Neuronal stem cell (in vitro differentiated cells): ENCODE data around the gene SYNDIG1.

ENCODE experiments used
- DNase-seq: peaks from one replicate; pipeline ENCODE4 v3.0.0-alpha.2; 2013; ENCODE audit warnings: low spot score
- H2AFZ ChIP-seq: one replicate; pipeline ENCODE4 v1.6.1; 2013; ENCODE audit warnings: mild to moderate bottlenecking, low read length, inconsistent platforms
- H2AK5ac ChIP-seq: 2 replicates; pipeline ENCODE4 v1.6.1; 2013; ENCODE audit warnings: low read depth, mild to moderate bottlenecking, inconsistent platforms, low read length, moderate library complexity, mixed read lengths
- H2BK120ac ChIP-seq: 2 replicates; pipeline ENCODE4 v1.6.1; 2013; ENCODE audit warnings: low read depth, mild to moderate bottlenecking, inconsistent platforms, low read length, moderate library complexity, mixed read lengths
- H2BK12ac ChIP-seq: one replicate; pipeline ENCODE4 v1.6.1; 2013; ENCODE audit warnings: low read length, inconsistent platforms
- H2BK15ac ChIP-seq: 2 replicates; pipeline ENCODE4 v1.6.1; 2013; ENCODE audit warnings: mild to moderate bottlenecking, low read length, inconsistent platforms, mixed read lengths
- H2BK5ac ChIP-seq: one replicate; pipeline ENCODE4 v1.6.1; 2013; ENCODE audit warnings: inconsistent platforms, mild to moderate bottlenecking, low read length, moderate library complexity
- H3K14ac ChIP-seq: one replicate; pipeline ENCODE4 v1.6.1; 2013; ENCODE audit warnings: low read length, inconsistent platforms
- H3K18ac ChIP-seq: 2 replicates; pipeline ENCODE4 v1.6.1; 2013; ENCODE audit warnings: low read length, inconsistent platforms
- H3K23ac ChIP-seq: 2 replicates; pipeline ENCODE4 v1.6.1; 2013; ENCODE audit warnings: low read depth, mild to moderate bottlenecking, mixed read lengths, low read length, inconsistent platforms; ENCODE audit not compliant: poor library complexity
- H3K27ac ChIP-seq: replicated peaks from 3 replicates; pipeline ENCODE4 v1.5.1; 2013; ENCODE audit warnings: low read length, inconsistent platforms
- H3K27me3 ChIP-seq, 3 experiments: 2 replicates each; pipeline ENCODE4 v1.6.1; 2013; ENCODE audit warnings: low read length in 3 of 3, mild to moderate bottlenecking in 2 of 3, inconsistent platforms in 1 of 3, low read depth in 1 of 3, mixed read lengths in 1 of 3, moderate library complexity in 1 of 3; ENCODE audit not compliant: control insufficient read depth in 3 of 3, insufficient read depth in 3 of 3
- H3K36me3 ChIP-seq, 2 donors: replicated peaks in 1 of 2; 2 replicates each; pipeline ENCODE4 v1.6.1; 2013; ENCODE audit warnings: low read length in 2 of 2; ENCODE audit not compliant: control insufficient read depth in 2 of 2, insufficient read depth in 2 of 2
- H3K4ac ChIP-seq: 2 replicates; pipeline ENCODE4 v1.6.1; 2013; ENCODE audit warnings: inconsistent platforms, mild to moderate bottlenecking, low read length, moderate library complexity
- H3K4me1 ChIP-seq, 2 donors: 1 replicate in 1 of 2; 2 replicates in 1 of 2; pipeline ENCODE4 v1.6.1; 2013; ENCODE audit warnings: low read length in 2 of 2, low read depth in 1 of 2; ENCODE audit not compliant: control insufficient read depth in 2 of 2, insufficient read depth in 1 of 2
- H3K4me2 ChIP-seq: one replicate; pipeline ENCODE4 v1.6.1; 2013; ENCODE audit warnings: mild to moderate bottlenecking, low read length, inconsistent platforms; ENCODE audit not compliant: insufficient read depth, poor library complexity, severe bottlenecking
- H3K4me3 ChIP-seq, 2 donors: 2 replicates each; pipeline ENCODE4 v1.5.1; 2013; ENCODE audit warnings: low read length in 2 of 2, mild to moderate bottlenecking in 2 of 2, inconsistent platforms in 1 of 2, moderate library complexity in 1 of 2
- H3K79me1 ChIP-seq: one replicate; pipeline ENCODE4 v1.6.1; 2013; ENCODE audit warnings: low read depth, mild to moderate bottlenecking, inconsistent platforms, low read length, moderate library complexity
- H3K9ac ChIP-seq: one replicate; pipeline ENCODE4 v1.6.1; 2013; ENCODE audit warnings: mild to moderate bottlenecking, low read depth, low read length, inconsistent platforms; ENCODE audit not compliant: poor library complexity
- H3K9me3 ChIP-seq, 2 donors: replicated peaks in 1 of 2; 2 replicates each; pipeline versions ENCODE3 to v1.6.1; 2013; ENCODE audit warnings: low read length in 2 of 2, mild to moderate bottlenecking in 2 of 2, inconsistent platforms in 1 of 2, low read depth in 1 of 2, mixed read lengths in 1 of 2, moderate library complexity in 1 of 2; ENCODE audit not compliant: control insufficient read depth in 2 of 2, insufficient read depth in 1 of 2
- H4K8ac ChIP-seq: one replicate; pipeline ENCODE4 v1.6.1; 2013; ENCODE audit warnings: low read depth, mild to moderate bottlenecking, inconsistent platforms, low read length, moderate library complexity
- H4K91ac ChIP-seq: one replicate; pipeline ENCODE4 v1.6.1; 2013; ENCODE audit warnings: low read length, low read depth, mild to moderate bottlenecking, inconsistent platforms; ENCODE audit not compliant: poor library complexity
- WGBS, 2 donors: extraction: QIAGEN DNeasy Blood & Tissue Kit; methylation state at CpG; one replicate each; pipeline ENCODE4 v1.1.7; 2013; ENCODE audit warnings: missing lambda C conversion rate in 2 of 2, mixed read lengths in 1 of 2; ENCODE audit not compliant: insufficient read length in 2 of 2, insufficient replicate concordance in 1 of 2; ENCODE audit errors: extremely low coverage in 2 of 2; 5-methylcytosine and 5-hydroxymethylcytosine counted together

Gene SYNDIG1

DNA sequence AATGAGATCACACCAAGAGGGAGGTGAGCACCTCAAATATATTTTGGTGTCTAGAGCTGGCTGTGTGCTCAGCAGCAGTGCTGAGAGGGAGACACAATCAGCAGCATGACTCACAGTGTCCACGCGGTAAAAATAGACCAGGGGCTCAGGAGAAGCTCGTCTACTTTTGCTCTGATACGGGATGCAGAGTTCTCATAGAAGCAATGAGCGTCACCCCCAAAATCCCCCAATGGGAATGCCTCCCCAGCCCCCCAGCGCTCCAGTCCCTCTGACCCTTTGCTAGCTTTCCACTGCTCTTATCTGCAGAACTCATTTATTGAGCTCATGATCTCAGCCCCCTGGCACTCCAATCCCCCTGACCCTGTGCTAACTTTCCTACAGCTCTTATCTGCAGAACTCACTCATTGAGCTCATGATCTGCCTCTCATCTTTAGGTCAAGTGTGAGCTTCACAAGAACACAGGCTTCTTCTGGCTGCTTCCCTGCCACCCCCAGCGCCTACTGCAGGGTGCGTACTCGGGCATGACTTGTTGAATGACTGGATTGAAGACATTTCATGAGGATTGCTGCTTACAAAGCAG lies 34.0 kb downstream of the SYNDIG1 start:
- no peak overlapping the region for H2AFZ ChIP-seq
- H3K14ac ChIP-seq: no peak overlapping the region
- no peak overlapping the region for H3K9ac ChIP-seq
- H3K4me1 ChIP-seq: no peaks in the 10 kb centered on the region
- H4K91ac ChIP-seq: no peak overlapping the region
- H3K27ac ChIP-seq: no peak overlapping the region
- H2AK5ac ChIP-seq: no peak overlapping the region
- no peak overlapping the region for H2BK12ac ChIP-seq
- H3K4me3 ChIP-seq: no peak overlapping the region
- WGBS, 2 donors: no CpG with 5 or more reads among the region's 9 CpGs
- no peaks in the 10 kb centered on the region for H3K79me1 ChIP-seq
- DNase-seq: no peak
- H2BK5ac ChIP-seq: no peak overlapping the region
- no peak overlapping the region for H4K8ac ChIP-seq
- H3K27me3 ChIP-seq: no peaks in the 10 kb centered on the region
- no peaks in the 10 kb centered on the region for H3K9me3 ChIP-seq
- no peak overlapping the region for H2BK120ac ChIP-seq
- no peaks in the 10 kb centered on the region for H3K36me3 ChIP-seq
- no peak overlapping the region for H2BK15ac ChIP-seq
- no peak overlapping the region for H3K4ac ChIP-seq
- no peak overlapping the region for H3K23ac ChIP-seq
- H3K4me2 ChIP-seq: no peak overlapping the region
- no peak overlapping the region for H3K18ac ChIP-seq

DNA sequence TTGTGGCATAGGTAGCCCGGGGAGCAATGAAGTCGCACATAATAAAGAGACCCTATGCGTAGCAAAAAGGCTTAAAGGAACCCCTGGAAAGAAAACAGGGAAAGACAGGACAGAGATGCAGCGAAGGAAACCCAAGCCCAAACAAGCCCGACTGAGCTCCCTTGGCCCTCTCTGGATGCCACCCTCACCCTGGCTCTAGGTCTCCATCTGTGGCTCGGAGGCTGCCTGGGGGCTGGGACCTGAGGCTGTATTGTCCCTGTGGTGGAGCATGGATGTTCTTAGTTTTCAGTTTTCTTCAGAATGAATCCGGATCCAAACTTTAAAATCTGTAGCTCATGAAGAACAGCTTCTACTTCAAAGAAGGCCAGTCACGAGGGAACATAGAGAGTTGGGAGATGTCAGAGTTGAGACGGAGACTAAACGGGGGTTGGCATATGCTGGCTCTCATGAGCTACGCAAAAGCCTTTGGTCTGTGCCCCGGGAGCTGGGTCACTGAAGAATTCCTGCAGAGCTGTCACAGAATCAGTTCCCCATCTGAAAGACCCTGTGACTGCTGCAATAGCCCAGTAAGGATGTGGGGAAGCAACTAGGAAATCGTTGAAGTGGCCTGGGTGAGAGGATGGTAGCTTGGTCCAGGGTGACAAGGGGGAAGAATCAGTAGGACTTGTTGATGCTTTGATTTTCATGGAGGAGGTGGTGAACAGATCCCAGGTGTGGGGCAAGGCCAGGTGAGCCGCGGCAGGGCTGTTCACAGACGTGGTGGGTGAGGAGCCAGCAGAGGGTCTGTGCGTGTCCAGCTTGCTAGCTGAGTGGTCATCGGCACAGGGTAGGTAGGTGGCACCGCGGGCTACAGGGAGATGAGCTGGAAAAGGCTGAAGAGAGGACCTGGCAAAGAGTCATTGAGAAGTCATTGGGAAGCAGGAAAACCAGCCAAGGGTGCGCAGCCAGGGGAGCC lies 35.2 kb downstream of the SYNDIG1 start:
- Histone ChIP-seq H3K14ac (peak overlapping the region; percentile 5), H3K9ac (no peak overlapping the region), H3K4me1 (no peaks in the 10 kb centered on the region), H3K23ac (no peak overlapping the region), H3K27ac (no peak overlapping the region), H3K79me1 (no peaks in the 10 kb centered on the region), H2AK5ac (peak overlapping the region; percentile 13), H3K36me3 (no peaks in the 10 kb centered on the region), H2BK5ac (no peak overlapping the region), H3K4me3 (no peak overlapping the region), H3K27me3 (no peaks in the 10 kb centered on the region), H3K18ac (peak overlapping the region; percentile 61), H2AFZ (no peak overlapping the region), H2BK15ac (no peak overlapping the region), H3K4me2 (no peak overlapping the region), H3K9me3 (no peaks in the 10 kb centered on the region), H3K4ac (no peak overlapping the region), H4K8ac (no peak overlapping the region), H2BK12ac (no peak overlapping the region), H2BK120ac (no peak overlapping the region), H4K91ac (no peak overlapping the region)
- DNase-seq: no peak
- no CpG with 5 or more reads among the region's 21 CpGs for WGBS, 2 donors

GRCh38 chr20:24506146-24506545 lies 36.7 kb downstream of the SYNDIG1 start:
- Histone ChIP-seq H3K14ac (no peak overlapping the region), H3K4me1 (no peaks in the 10 kb centered on the region), H3K9ac (no peak overlapping the region), H4K91ac (no peak overlapping the region), H3K27ac (no peak overlapping the region), H3K36me3 (no peaks in the 10 kb centered on the region), H2BK15ac (no peak overlapping the region), H3K79me1 (no peaks in the 10 kb centered on the region), H2AFZ (no peak overlapping the region), H2AK5ac (no peak overlapping the region), H3K4me2 (no peak overlapping the region), H3K23ac (no peak overlapping the region), H2BK5ac (no peak overlapping the region), H3K9me3 (peaks cover 0 to 2% of the 10 kb centered on the region in 2 donors), H3K4me3 (no peak overlapping the region), H4K8ac (no peak overlapping the region), H3K4ac (no peak overlapping the region), H3K27me3 (no peaks in the 10 kb centered on the region), H2BK12ac (no peak overlapping the region), H3K18ac (no peak overlapping the region), H2BK120ac (no peak overlapping the region)
- no CpG with 5 or more reads among the region's 3 CpGs for WGBS, 2 donors
- no peak for DNase-seq

- Histone ChIP-seq H3K14ac (no peak overlapping the region), H3K27me3 (no peaks in the 10 kb centered on the region), H3K9ac (no peak overlapping the region), H4K8ac (no peak overlapping the region), H3K4me3 (no peak overlapping the region), H3K4me2 (no peak overlapping the region), H3K18ac (no peak overlapping the region), H4K91ac (no peak overlapping the region), H3K23ac (no peak overlapping the region), H3K9me3 (peaks cover 0 to 2% of the 10 kb centered on the region in 2 donors), H2BK12ac (no peak overlapping the region), H3K4ac (no peak overlapping the region), H2AFZ (no peak overlapping the region), H3K36me3 (no peaks in the 10 kb centered on the region), H2BK15ac (no peak overlapping the region), H2AK5ac (no peak overlapping the region), H2BK5ac (no peak overlapping the region), H3K4me1 (no peaks in the 10 kb centered on the region), H2BK120ac (no peak overlapping the region), H3K27ac (no peak overlapping the region), H3K79me1 (no peaks in the 10 kb centered on the region)
- WGBS, 2 donors: no CpG with 5 or more reads among the region's 5 CpGs
- no peak for DNase-seq
Observed at GRCh38 chr20:24506696-24507095, 37.3 kb downstream of the SYNDIG1 start.
